Chondrocyte (in vitro differentiated cells): ENCODE measurements around the gene LOX. TPM values are rescaled to one million over a fixed set of nuclear protein-coding genes. Genes with fewer than 3 reads are reported as not detected.
A peak's percentile ranks its signal among the peaks of the same experiment; 100 is the strongest.

Experiments
- DNase-seq: peaks from one replicate; pipeline ENCODE4 v3.0.0; 2021; ENCODE audit warnings: mixed read lengths, low spot score
- H3K27ac Mint-ChIP-seq: one replicate; pipeline ENCODE4 v1.8.0; 2021; ENCODE audit warnings: mild to moderate bottlenecking, moderate library complexity, mixed read lengths; ENCODE audit not compliant: unreplicated experiment
- H3K27me3 Mint-ChIP-seq: 2 replicates; pipeline ENCODE4 v1.8.0; 2021; ENCODE audit warnings: low read depth, mixed read lengths
- H3K36me3 Mint-ChIP-seq: 2 replicates; pipeline ENCODE4 v1.8.0; 2021; ENCODE audit warnings: low read depth, mixed read lengths
- H3K4me1 Mint-ChIP-seq: 2 replicates; pipeline ENCODE4 v1.8.0; 2021; ENCODE audit warnings: low read depth, mild to moderate bottlenecking, mixed read lengths
- H3K4me3 Mint-ChIP-seq: one replicate; pipeline ENCODE4 v1.8.0; 2021; ENCODE audit warnings: mild to moderate bottlenecking, moderate library complexity, mixed read lengths; ENCODE audit not compliant: unreplicated experiment
- H3K9me3 Mint-ChIP-seq: 2 replicates; pipeline ENCODE4 v1.8.0; 2021; ENCODE audit warnings: low read depth, mixed read lengths
- CTCF ChIP-seq: fragments of 200-600 bp; sonication (generic); IDR thresholded peaks from 2 replicates; pipeline ENCODE4 v1.5.0; 2021; ENCODE audit warnings: antibody characterized with exemption, mild to moderate bottlenecking, moderate library complexity
- total RNA-seq: library from RNA; stranded (reverse); gene quantifications from 3 replicates; pipeline ENCODE4 v1.2.1, GENCODE V29; 2021

Gene LOX
- total RNA-seq, 1 donor from 2014 or later, result 615 TPM

- H3K4me3 Mint-ChIP-seq, result no peak overlapping the region
- peaks cover 60% of the 10 kb centered on the region for H3K4me1 Mint-ChIP-seq
- peak overlapping the region; percentile 10 for H3K27ac Mint-ChIP-seq
- peaks cover 3% of the 10 kb centered on the region for H3K9me3 Mint-ChIP-seq
- no peak for TF ChIP-seq CTCF
- no peaks in the 10 kb centered on the region for H3K27me3 Mint-ChIP-seq
- H3K36me3 Mint-ChIP-seq, result peaks cover 32% of the 10 kb centered on the region
- no peak for DNase-seq
Observed at GRCh38 chr5:122064992-122065391, 13.1 kb downstream of the LOX start.

- DNase-seq, result no peak
- Mint-ChIP-seq H3K27me3 (no peaks in the 10 kb centered on the region), H3K4me1 (peaks cover 64% of the 10 kb centered on the region), H3K27ac (peak overlapping the region; percentile 49), H3K4me3 (no peak overlapping the region), H3K9me3 (peaks cover 3% of the 10 kb centered on the region), H3K36me3 (peaks cover 24% of the 10 kb centered on the region)
- TF ChIP-seq CTCF, result no peak
Observed at GRCh38 chr5:122063836-122064235, 14.2 kb downstream of the LOX start.

GRCh38 chr5:122062205-122062604 is 15.9 kb downstream of the LOX start:
- H3K27me3 Mint-ChIP-seq, result no peaks in the 10 kb centered on the region
- DNase-seq, result no peak
- no peak overlapping the region for H3K4me3 Mint-ChIP-seq
- H3K4me1 Mint-ChIP-seq, result peaks cover 58% of the 10 kb centered on the region
- H3K36me3 Mint-ChIP-seq, result peaks cover 13% of the 10 kb centered on the region
- H3K9me3 Mint-ChIP-seq, result peaks cover 3% of the 10 kb centered on the region
- peak overlapping the region; percentile 9 for H3K27ac Mint-ChIP-seq
- no peak for TF ChIP-seq CTCF

DNA sequence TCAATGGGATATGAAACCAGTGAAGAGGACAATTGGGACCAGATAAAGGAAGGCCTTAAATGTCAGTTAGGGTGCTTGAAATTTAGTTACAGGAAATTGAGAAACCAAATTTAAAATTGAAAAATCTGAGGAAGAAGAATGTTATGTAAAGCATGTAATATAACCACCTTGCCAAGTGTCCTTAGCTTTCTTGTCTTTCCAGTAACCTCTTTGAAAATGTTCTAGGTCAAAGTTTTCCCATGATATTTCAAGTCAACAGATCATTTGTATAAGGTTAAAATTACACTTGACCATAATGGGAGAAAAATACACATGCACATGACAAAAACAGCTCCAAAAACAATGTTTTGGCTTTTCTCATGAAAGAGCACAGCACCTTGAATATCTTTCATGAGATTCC is 21.1 kb downstream of the LOX start:
- Mint-ChIP-seq H3K27ac (no peak overlapping the region), H3K4me3 (no peak overlapping the region), H3K36me3 (peaks cover 1% of the 10 kb centered on the region), H3K27me3 (no peaks in the 10 kb centered on the region), H3K9me3 (peaks cover 3% of the 10 kb centered on the region), H3K4me1 (peaks cover 25% of the 10 kb centered on the region)
- TF ChIP-seq CTCF, result no peak
- DNase-seq, result no peak

DNA sequence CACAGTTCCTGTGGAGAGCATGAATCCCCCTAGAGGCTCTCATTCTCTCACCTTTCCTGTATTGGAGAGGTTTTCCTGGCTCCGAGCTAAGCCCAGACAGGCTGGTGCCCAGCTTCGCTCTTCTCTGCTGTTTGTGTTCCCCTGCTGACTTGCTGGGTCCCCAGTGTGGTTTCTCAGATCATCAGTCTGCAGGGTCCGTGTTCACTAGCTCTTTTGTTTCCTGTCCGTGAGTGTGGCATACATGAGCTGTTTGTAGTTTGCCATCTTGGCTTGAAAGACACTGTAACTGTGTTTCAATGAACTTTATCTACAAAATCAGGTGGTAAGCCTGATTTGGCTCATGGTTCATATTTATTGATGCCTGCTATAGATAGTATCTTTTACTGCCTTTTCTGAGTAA is 23.8 kb downstream of the LOX start:
- H3K36me3 Mint-ChIP-seq, result peaks cover 5% of the 10 kb centered on the region
- H3K4me1 Mint-ChIP-seq, result peaks cover 18% of the 10 kb centered on the region
- H3K4me3 Mint-ChIP-seq, result no peak overlapping the region
- H3K9me3 Mint-ChIP-seq, result no peaks in the 10 kb centered on the region
- H3K27ac Mint-ChIP-seq, result no peak overlapping the region
- DNase-seq, result no peak
- TF ChIP-seq CTCF, result no peak
- H3K27me3 Mint-ChIP-seq, result no peaks in the 10 kb centered on the region
